HG03064 (cell line): ENCODE data around the gene MAFB.

Experiments
- ATAC-seq: cut with Tn5 transposase; IDR thresholded peaks from one replicate; pipeline ENCODE4 v1.9.1; 2021; ENCODE audit warnings: low read depth; ENCODE audit not compliant: unreplicated experiment

The MAFB gene

DNA sequence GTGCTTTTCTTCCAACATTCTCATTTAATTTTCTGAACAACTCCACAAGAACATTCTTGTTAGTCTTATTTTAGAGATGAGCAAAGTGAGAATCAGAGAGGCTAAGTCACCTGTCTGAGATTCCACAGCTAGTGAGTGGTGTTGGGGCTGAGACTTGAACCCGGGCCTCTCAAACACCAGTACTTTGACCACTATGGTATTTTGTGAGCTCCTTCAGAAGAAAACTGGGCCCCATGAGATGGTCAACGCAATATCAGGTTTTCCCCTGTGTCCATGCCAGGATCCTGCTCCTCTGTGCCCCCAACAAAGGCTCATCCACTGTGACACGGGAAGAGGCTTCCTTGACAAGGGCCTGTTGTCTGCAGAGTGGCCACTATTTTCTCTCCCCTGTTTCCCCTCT, 51.9 kb downstream of the MAFB start:
- ATAC-seq = no peak

DNA sequence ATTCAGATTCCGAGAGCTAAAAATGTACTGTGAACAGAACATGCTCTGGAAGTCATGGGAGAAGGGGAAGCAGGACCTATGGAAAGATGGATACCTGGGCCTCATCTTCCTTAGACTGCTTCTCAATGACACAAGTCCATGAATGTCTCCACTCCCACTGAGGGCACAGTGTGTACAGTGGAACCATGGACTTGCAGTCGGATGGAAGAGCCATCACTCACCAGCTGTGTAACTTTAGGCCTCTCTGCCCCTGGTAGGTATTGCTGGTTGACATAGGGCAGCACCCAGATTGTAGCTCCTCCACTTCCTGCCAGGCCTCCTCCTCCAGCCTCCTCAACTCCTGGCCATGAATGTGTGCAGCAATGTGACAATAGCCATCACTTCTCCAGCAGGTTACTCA, 52.5 kb downstream of the MAFB start:
- no peak for ATAC-seq

- no peak for ATAC-seq
Observed at GRCh38 chr20:40635971-40636370, 53.1 kb downstream of the MAFB start.
